Posterior vena cava (tissue), 2 donors: ENCODE data around the gene METAP2. TPM values are rescaled to one million over a fixed set of nuclear protein-coding genes. Genes with fewer than 3 reads are reported as not detected.

Source experiments
- DNase-seq: peaks from one replicate; pipeline ENCODE4 v3.0.0-alpha.2; 2020; ENCODE audit warnings: low spot score
- intact Hi-C, 2 donors: fragments of 100-400 bp; cut with DNase I; formaldehyde crosslinking; loops; one replicate each; pipeline versions ENCODE4 v1.14.1 to v1.14.2; 2022 to 2023
- total RNA-seq, 2 donors: library from RNA; stranded (reverse); fragmentation: NEBNext Ultra II Directional; extraction: Animal tissue kit (Norgen Biotek cat#: 25700); gene quantifications; one replicate each; pipeline ENCODE4 v1.2.1, GENCODE V29; 2021
- donor health status: DM: yes; HTN: yes; CAD: no.
- donor health status: DM: yes; HTN: yes; CAD: no.

METAP2 gene
- total RNA-seq, 2 donors from 2014 or later = 46.9 to 51.0 TPM

DNA sequence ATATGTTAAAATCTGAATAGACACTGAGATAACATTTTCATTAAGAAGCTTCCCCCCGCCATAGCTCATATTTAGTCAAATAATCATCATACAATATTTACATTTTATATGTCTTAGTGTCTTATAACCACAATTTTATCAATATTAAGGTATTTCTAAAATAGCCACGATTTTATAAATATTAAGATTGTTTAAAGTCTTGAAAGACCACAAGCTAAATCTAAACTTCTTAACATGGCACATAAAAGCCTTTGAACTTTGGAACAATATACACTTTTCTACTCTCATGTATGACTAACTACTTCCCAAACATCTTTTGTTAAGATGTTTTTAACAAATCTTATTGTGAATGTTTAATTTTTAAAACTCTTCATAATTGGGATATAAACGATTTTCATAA is 70.8 kb downstream of the METAP2 start:
- DNase-seq = no peak
- intact Hi-C loops = no loop called here

DNA sequence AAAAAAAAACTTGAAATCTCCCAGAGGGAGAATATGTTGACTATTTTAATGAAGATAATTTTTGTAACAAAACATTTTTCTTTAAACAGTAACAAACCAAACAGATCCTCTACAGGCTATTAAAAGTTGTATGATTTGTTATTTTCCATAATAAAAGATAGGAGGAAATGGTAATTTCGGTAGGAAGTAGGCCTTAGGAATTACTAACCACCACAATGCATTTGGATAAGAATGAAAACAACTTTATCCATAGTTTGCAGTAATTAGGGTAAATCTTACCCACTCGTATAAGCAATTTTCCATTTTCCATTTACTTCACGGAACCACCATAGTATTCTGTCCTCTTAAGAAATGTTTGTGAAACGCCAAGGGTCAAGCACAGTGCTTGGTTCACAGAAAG is 71.4 kb downstream of the METAP2 start:
- no peak for DNase-seq
- intact Hi-C loops = no loop called here

DNA sequence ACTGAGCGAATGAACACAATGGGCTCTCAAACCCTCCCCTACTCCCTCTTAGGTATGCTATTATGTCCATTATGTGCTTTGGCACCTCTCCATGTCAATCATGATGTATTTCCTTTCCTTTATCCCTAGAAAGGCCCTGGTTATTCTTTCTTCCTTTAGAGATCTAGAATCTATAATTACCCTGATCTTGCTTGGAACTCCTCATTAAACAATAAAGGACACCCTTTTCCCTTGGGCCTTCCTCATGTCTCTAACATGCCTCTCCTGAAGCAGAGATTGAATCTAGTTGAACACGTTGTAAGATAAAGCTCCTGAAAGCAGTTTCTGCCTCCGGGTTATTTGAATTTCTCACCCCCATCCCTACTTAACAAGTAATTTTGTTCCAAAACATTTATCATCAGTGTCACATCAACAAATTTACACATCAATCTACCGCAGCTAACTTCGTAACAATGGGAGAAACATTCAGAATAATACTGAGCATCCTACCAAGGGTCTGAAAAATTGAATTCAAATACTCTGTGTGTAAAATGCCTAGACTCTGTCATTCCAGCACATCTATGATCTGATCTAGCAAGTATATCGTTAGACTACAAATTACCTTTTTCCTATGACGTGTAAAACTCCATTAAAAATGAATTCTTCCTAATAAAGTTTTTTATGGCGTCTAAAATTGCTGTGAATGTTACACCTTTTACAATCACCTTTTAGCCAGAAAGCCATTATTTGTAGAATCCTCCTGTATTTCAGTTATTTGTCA is 72.0 kb downstream of the METAP2 start:
- intact Hi-C loops = no loop called here
- no peak for DNase-seq

DNA sequence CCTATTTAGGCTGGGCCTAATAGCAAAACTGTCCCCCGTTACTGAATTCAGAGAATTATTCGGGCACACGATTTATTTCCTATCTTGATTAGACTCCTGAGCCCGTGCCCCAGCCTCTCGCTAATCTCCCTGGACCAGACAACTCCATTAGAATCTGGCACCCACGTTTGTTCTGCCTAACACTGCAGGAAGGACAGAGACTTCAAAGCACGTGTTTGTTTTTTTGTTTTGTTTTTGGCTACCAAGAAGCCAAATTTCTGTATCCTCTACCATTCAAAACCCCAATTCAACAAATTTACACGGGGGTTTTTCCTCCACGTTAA is 72.5 kb downstream of the METAP2 start:
- DNase-seq = no peak
- intact Hi-C loops = no loop called here

DNA sequence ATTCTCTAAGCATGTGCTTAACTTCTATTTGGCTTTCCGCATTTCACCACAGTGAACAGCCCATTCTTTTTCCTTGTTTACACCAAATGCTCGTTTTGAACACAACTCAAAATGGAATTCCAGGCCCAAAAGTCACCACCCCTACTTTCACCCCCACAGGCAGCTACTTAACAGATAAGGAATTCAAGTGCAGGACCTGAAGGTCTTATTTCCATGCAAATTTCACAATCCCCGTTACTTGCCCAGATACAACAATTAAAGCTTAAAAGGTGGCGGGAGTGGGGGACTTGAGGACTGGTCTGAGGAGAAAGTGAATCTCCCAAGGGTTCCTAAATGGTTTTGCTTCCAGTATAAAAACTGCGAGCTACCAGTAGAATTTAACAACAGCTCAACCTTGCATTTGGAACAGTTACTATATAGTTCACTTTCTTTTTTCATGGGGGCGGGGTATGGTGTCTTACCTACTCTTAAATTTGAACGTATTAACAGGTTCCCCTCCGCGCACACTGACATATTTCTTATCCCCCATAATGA is 73.6 kb downstream of the METAP2 start:
- intact Hi-C loops = no loop called here
- no peak for DNase-seq

DNA sequence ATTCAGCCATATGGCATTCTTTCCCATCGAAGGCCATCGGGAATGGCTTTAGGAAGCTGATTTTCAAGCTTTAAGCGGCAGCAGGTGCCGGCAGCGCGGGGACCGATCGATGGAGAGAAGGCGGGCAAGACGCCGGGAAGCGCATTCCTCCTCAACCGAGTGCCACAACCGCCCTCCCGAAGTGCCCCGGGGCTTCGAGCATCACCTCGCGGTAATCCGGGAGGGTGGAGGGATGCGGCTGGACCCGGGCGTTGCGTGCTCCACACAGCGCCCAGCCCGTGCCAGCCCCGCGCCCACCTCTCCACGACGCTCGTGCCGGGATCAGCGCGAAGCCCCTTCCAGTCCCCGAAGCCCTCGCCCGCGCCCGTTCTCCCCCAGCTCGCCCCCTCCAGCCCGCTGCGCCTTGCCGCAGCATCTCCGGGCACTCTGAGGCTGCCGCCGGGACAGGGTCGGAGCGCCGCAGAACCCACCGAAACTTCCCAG is 74.1 kb downstream of the METAP2 start:
- no peak for DNase-seq
- intact Hi-C loops = no loop called here

DNA sequence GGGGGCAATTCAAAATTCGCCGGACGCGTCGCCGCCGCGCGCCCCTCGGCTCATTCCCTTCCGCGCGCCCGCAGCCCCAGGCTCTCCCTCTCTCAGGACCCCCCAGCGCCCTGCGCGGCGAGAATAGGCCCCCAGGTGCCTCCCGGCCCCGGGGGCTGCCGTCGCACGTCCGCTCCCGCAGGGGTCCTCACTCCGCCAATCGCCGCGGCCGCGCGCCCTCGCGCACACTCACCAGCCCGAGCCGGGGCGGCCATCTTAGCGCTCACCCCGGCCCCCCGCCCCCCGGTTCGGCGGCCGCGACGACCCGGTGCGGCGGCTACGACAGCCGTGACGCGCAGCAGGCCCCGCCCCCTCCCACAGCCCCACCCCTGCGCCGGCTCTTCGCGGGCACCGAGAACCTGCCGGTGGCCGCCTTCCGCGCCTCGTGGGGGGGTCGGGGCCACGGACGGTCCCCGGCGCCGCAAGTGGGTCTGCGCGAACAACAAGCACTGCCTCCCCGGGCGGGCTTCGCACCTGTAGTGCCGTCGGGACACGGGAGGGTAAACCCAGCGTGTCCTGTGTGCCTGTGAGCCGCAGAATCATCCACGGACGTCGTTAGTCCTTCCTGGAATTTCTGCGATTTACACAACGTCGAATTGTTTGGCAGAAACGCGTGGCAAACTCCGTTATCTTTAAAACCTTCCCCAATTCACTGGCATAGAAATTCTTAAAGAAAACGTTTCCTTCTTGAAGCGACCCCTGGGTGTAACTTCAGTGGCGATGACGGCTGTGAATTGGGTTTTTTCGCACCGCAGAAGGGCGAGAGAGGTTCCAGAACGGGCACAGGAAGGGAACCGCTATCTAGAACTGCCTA is 74.8 kb downstream of the METAP2 start:
- intact Hi-C loops = no loop called here
- peak; percentile 82 for DNase-seq

DNA sequence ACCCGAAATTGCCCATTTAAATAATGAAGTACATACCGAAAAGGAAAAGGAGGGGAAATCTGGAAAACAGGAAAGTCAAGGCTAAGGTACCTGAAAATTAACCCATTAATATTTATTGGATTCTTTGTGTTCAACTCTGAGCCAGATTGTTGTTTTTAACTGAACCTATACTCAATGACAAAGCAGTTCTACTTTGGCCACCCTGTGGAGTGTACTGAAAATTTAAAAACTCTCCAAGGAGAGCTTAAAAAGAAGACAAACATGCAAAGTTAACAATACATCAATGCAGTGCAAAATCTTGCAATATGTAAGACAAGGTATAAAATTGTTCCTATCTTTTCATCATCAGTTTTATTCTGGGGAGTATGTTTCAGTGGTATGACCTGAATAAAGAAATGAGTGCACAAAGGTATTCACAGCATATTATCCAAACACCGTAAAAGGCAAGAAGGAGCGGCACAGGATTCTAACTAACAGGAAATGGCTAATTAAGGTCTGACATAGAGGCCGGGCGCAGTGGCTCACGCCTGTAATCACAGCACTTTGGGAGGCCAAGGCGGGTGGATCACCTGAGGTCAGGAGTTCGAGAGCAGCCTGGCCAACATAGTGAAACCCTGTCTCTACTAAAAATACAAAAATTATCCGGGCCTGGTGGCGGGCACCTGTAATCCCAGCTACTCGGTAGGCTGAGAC is 75.6 kb downstream of the METAP2 start:
- intact Hi-C loops = no loop called here

DNA sequence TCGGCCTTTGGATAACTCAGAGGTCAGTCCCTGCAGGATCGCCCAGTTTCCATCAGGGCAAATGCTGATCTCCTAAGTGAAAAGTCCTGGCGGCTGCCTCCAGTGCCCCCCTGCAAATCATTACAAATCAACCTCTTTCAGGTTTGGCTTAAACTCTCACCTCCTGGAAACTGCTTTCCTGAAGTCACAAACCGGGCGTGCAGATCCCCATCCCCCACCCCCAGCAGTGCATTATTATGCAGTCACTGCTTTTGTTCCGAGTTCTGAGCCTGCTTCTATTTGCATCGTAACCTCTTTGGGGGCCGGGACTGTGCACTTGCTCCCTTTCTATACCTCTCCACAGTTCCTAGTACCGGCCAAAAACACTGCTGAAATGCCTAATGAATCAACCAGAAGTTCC is 77.4 kb downstream of the METAP2 start, which contains the start of gene USP44:
USP44 (minus strand) TSS at position 172 of the 400 bp plus-strand sequence. CDS start 17,220 bp downstream, outside the sequence.
- no peak for DNase-seq
- intact Hi-C loops = no loop called here

More for the DNA sequence above, 75.6 kb downstream of the METAP2 start:
- DNase-seq = no peak

DNA sequence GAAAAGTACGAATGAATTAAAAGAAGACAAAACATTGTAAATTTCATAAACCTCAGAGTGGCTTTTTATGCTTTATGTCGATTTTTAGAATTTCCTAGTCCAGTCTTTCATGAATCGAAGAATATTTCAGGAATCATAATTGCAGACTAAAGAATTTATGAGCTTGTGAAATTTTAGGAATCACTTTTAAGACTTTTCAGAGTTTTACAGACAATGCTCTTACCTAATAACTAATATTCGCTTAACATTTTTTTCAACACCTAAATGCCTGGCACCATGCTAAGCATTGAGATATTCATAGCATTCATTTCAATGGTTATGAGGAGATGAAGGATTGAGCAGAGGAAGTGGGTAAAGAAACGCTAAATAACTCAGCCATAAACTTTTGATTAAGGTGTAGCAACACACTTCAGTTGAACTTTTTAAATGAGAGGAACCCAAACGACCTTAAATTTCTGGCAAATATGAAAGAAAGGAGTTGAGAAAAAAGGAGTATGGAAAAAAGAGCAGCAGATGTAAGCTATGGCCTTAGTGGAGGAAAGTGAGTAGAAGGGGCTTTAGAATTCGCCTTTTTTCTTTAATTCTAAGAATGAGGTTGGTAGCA is 78.1 kb downstream of the METAP2 start:
- intact Hi-C loops = no loop called here
- DNase-seq = no peak

DNA sequence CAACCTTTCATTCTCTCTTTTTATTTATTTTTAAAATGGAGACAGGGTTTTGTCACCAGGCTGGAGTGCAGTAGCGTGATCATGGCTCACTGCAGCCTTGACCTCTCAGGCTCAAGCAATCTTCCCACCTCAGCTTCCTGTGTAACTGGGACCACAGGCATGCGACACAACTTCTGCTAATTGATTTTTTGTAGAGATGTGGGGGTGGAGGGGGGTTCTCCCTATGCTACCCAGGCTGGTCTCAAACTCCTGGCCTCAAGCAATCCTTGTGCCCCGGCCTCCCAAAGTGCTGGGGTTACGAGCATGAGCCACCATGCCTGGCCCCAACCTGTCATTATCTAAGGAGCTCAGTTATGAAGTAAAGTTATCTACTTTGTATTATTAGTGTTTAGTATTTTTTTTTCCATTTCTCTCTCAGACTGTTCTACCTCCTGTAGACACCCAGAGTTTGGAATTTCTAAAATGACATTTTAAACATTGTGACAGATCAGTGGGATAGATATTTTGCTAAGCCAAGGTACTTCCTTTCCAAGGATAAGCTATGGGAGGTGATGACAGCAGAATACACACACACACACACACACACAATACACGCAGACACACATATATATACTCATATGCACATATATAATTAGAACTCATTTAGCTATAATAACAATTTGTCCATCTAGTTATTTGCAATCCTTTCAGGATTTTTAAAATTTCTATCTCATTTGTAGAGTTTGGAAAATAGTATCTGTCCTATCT is 79.4 kb downstream of the METAP2 start:
- intact Hi-C loops = no loop called here
- DNase-seq = no peak

DNA sequence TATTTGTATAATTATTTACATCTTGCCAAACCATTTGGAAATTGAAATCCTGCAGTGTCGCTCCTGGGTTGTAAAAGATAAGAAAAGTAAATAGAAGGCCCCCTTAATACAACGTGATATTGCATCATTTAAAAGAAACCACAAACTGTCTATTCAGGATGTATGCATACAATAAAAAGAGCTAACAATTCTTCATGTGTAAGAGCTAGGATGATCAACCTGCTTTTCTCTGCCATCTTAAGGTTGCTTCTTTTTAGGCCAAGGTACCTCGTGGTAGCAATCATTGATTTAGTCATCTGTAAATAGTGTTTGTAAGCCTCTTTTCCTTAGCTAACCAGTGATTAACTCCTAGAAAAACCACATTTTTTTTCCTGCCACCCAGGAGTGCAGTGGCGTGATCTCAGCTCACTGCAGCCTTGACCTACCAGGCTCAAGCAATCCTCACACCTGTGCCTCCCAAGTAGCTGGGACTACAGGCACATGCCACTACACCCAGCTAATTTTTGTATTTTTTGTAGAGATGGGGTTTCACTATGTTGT is 80.7 kb downstream of the METAP2 start:
- intact Hi-C loops = no loop called here
- no peak for DNase-seq

DNA sequence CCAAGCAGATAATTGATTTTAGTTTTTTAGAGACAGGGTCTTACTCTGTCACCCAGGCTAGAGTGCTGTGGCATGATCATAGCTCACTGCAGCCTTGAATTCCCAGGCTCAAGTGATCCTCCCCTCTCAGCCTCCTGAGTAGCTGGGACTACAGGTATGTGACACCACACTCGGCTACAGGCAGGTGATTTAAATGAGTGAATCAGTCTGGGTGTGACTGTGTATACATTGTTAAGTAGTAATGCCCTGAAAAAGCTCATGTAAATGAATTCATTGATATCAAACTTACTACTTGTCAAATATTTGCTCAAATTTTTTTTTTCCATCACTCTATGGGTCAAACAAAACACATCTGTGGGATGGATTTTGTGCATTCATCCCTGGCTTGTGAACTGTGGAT is 83.7 kb downstream of the METAP2 start:
- DNase-seq = no peak
- intact Hi-C loops = no loop called here

Other genes with a start within 250 kb of the METAP2 start
- 1 to 10 TPM; 1.3 to 1.8 TPM for gene USP44, start 77.3 kb downstream of the METAP2 start, total RNA-seq